Thyroid gland (tissue), 4 donors: ENCODE results near the gene NCOR1. TPM values are rescaled to one million over a fixed set of nuclear protein-coding genes. Genes with fewer than 3 reads are reported as not detected.
A peak's percentile ranks its signal among the peaks of the same experiment; 100 is the strongest.

Source experiments
- DNase-seq, 2 donors: peaks; one replicate each; pipeline ENCODE4 v3.0.0-alpha.2; 2019
- H3K27ac ChIP-seq, 3 donors: fragments of 200-600 bp; sonication (generic); 1 replicate in 2 of 3; 2 replicates in 1 of 3; pipeline ENCODE4 v1.5.1; 2016 to 2019; ENCODE audit warnings: mild to moderate bottlenecking in 1 of 3, moderate library complexity in 1 of 3
- H3K27me3 ChIP-seq: fragments of 200-600 bp; sonication (generic); one replicate; pipeline ENCODE4 v1.5.1; 2019
- H3K36me3 ChIP-seq, 2 donors: fragments of 200-600 bp; sonication (generic); one replicate each; pipeline ENCODE4 v1.5.1; 2016 to 2019
- H3K4me1 ChIP-seq, 2 donors: fragments of 200-600 bp; sonication (generic); one replicate each; pipeline ENCODE4 v1.5.1; 2017 to 2019
- H3K4me3 ChIP-seq, 3 donors: fragments of 200-600 bp; sonication (generic); replicated peaks in 1 of 3; 1 replicate in 2 of 3; 2 replicates in 1 of 3; pipeline ENCODE4 v1.5.1; 2016; ENCODE audit warnings: mild to moderate bottlenecking in 1 of 3
- H3K9me3 ChIP-seq: fragments of 200-600 bp; sonication (generic); one replicate; pipeline ENCODE4 v1.5.1; 2017
- POLR2A ChIP-seq, 2 donors: fragments of 450-650 bp; IDR thresholded peaks; one replicate each; pipeline ENCODE4 v1.6.1; 2017; ENCODE audit warnings: antibody characterized with exemption in 2 of 2, mild to moderate bottlenecking in 2 of 2, moderate library complexity in 1 of 2
- WGBS, 2 donors: methylation state at CpG; one replicate each; pipeline ENCODE4 v1.1.5; 2017; 5-methylcytosine and 5-hydroxymethylcytosine counted together
- intact Hi-C: fragments of 100-400 bp; cut with DNase I; formaldehyde crosslinking; loops from one replicate; pipeline ENCODE4 v1.15.1; 2023
- total RNA-seq, 4 donors: library from RNA; depleted of rRNA; stranded (reverse); fragments of >200 nt; gene quantifications; one replicate each; pipeline ENCODE4 v1.2.3, GENCODE V29; 2016
- TF ChIP-seq, protein P1 (sequence below), 6 experiments: fragments of 200-600 bp in 3 of 6; fragments of 450-650 bp in 3 of 6; sonication (generic) in 3 of 6; IDR thresholded peaks; one replicate each; pipeline ENCODE4 v1.5.1; 2016 to 2019; ENCODE audit warnings: antibody characterized with exemption in 6 of 6, mild to moderate bottlenecking in 2 of 6, inconsistent platforms in 1 of 6, moderate library complexity in 1 of 6

Gene NCOR1
- total RNA-seq, 4 donors from 2014 or later = 141 to 206 (median 204) TPM

- no peak for DNase-seq
- H3K27me3 ChIP-seq = no peaks in the 10 kb centered on the region
- WGBS, 2 donors = 96 to 97% methylated on average over 6 of the region's 6 CpGs
- H3K4me3 ChIP-seq = no peak overlapping the region
- intact Hi-C loops = no loop called here
- H3K27ac ChIP-seq = no peak overlapping the region
- H3K9me3 ChIP-seq = no peaks in the 10 kb centered on the region
- peaks cover 16 to 27% of the 10 kb centered on the region in 2 donors for H3K36me3 ChIP-seq
- peaks cover 6 to 13% of the 10 kb centered on the region in 2 donors for H3K4me1 ChIP-seq
- no peak for TF ChIP-seq POLR2A (IDR thresholded peaks at IDR 0.05)
- TF ChIP-seq, protein P1, sequence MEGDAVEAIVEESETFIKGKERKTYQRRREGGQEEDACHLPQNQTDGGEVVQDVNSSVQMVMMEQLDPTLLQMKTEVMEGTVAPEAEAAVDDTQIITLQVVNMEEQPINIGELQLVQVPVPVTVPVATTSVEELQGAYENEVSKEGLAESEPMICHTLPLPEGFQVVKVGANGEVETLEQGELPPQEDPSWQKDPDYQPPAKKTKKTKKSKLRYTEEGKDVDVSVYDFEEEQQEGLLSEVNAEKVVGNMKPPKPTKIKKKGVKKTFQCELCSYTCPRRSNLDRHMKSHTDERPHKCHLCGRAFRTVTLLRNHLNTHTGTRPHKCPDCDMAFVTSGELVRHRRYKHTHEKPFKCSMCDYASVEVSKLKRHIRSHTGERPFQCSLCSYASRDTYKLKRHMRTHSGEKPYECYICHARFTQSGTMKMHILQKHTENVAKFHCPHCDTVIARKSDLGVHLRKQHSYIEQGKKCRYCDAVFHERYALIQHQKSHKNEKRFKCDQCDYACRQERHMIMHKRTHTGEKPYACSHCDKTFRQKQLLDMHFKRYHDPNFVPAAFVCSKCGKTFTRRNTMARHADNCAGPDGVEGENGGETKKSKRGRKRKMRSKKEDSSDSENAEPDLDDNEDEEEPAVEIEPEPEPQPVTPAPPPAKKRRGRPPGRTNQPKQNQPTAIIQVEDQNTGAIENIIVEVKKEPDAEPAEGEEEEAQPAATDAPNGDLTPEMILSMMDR (IDR thresholded peaks at IDR 0.05) = no peak
These were observed 113.9 kb downstream of the NCOR1 start for GRCh38 chr17:16101440-16101839.

DNA sequence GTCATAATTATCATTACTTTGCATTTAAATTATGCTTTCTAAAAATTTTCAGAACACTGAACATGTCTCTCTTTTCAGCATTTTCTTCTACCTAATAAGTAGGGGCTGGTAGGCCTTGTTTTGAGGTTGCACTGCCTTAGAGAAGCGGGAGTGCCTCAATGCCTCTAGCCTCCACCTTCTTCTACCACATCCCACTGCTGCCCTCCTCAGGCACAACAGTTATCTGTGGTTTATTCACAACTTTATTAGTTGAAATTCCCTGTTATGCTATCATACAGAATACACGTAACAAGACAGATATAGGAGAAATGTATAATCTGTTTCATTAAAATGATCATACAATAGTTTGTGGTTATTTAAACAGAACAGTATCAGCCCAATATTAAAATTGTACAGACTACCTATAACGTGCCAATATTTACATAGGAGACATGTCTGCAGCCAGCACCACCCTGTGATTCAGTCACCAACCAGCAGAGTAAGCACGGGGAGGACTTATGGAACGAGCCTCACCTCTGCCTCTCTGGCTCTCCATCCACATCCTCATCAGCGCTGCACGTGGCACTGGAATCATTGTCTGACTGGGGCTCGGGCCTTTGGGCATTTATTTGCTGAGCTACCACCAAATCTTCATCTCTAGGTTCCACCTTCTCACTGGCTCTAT is 114.5 kb downstream of the NCOR1 start:
- TF ChIP-seq POLR2A (IDR thresholded peaks at IDR 0.05) = no peak
- TF ChIP-seq, protein P1 (IDR thresholded peaks at IDR 0.05) = no peak
- no peak for DNase-seq
- Histone ChIP-seq H3K9me3 (no peaks in the 10 kb centered on the region), H3K4me1 (peaks cover 6 to 13% of the 10 kb centered on the region in 2 donors), H3K27me3 (no peaks in the 10 kb centered on the region), H3K27ac (no peak overlapping the region), H3K4me3 (no peak overlapping the region), H3K36me3 (peaks cover 18 to 27% of the 10 kb centered on the region in 2 donors)
- 94 to 96% methylated on average over 8 of the region's 8 CpGs for WGBS, 2 donors
- intact Hi-C loops = no loop called here

- intact Hi-C loops = no loop called here
- TF ChIP-seq, protein P1 (IDR thresholded peaks at IDR 0.05) = no peak
- no peak for TF ChIP-seq POLR2A (IDR thresholded peaks at IDR 0.05)
These were observed 123.6 kb downstream of the NCOR1 start for GRCh38 chr17:16091773-16092172.

GRCh38 chr17:16086957-16087356 is 128.4 kb downstream of the NCOR1 start:
- intact Hi-C loops = no loop called here
- Histone ChIP-seq H3K4me3 (no peak overlapping the region), H3K27ac (no peak overlapping the region), H3K27me3 (no peaks in the 10 kb centered on the region), H3K36me3 (peaks cover 0 to 3% of the 10 kb centered on the region in 2 donors), H3K4me1 (peaks cover 0 to 10% of the 10 kb centered on the region in 2 donors), H3K9me3 (no peaks in the 10 kb centered on the region)
- no peak for TF ChIP-seq POLR2A (IDR thresholded peaks at IDR 0.05)
- TF ChIP-seq, protein P1 (IDR thresholded peaks at IDR 0.05) = no peak
- WGBS, 2 donors = 90 to 91% methylated on average over 10 of the region's 10 CpGs
- DNase-seq = no peak

More at GRCh38 chr17:16091773-16092172, 123.6 kb downstream of the NCOR1 start:
- DNase-seq = no peak
- Histone ChIP-seq H3K4me3 (no peak overlapping the region), H3K9me3 (no peaks in the 10 kb centered on the region), H3K27ac (no peak overlapping the region), H3K4me1 (no peaks in the 10 kb centered on the region), H3K27me3 (no peaks in the 10 kb centered on the region), H3K36me3 (peaks cover 5 to 6% of the 10 kb centered on the region in 2 donors)
- WGBS, 2 donors = 98 to 99% methylated on average over 4 of the region's 4 CpGs

GRCh38 chr17:16085066-16085699 is 130.2 kb downstream of the NCOR1 start:
- peaks cover 0 to 18% of the 10 kb centered on the region in 2 donors for H3K4me1 ChIP-seq
- H3K27me3 ChIP-seq = no peaks in the 10 kb centered on the region
- intact Hi-C loops = no loop called here
- H3K4me3 ChIP-seq = no peak overlapping the region
- peaks cover 0 to 3% of the 10 kb centered on the region in 2 donors for H3K36me3 ChIP-seq
- no peaks in the 10 kb centered on the region for H3K9me3 ChIP-seq
- 95 to 98% methylated on average over 1 of the region's 1 CpG for WGBS, 2 donors
- peak overlapping the region; percentile 5 to 29 (median 26) for H3K27ac ChIP-seq
- TF ChIP-seq POLR2A (IDR thresholded peaks at IDR 0.05) = no peak
- TF ChIP-seq, protein P1 (IDR thresholded peaks at IDR 0.05) = no peak
- no peak for DNase-seq
